IPS-20b (cell line): ENCODE results near the gene MARCKS.
"Not testable (repeated sequence)": the region's sequence is repeated elsewhere in the genome, so short reads cannot be mapped to it uniquely, and the experiment has no call there.

Experiments
- H3K27ac ChIP-seq: one replicate; pipeline ENCODE4 v1.5.1; 2013; ENCODE audit warnings: low read length
- H3K27me3 ChIP-seq: 2 replicates; pipeline ENCODE4 v1.6.1; 2013; ENCODE audit warnings: mild to moderate bottlenecking, low read length, inconsistent platforms; ENCODE audit not compliant: insufficient read depth
- H3K36me3 ChIP-seq: 2 replicates; pipeline ENCODE4 v1.6.1; 2013; ENCODE audit warnings: low read depth, mild to moderate bottlenecking, inconsistent platforms, low read length, moderate library complexity; ENCODE audit not compliant: insufficient read depth
- H3K4me1 ChIP-seq: 2 replicates; pipeline ENCODE4 v1.6.1; 2013; ENCODE audit warnings: mild to moderate bottlenecking, control low read depth, inconsistent platforms, low read length, moderate library complexity; ENCODE audit not compliant: insufficient read depth
- H3K4me3 ChIP-seq: 2 replicates; pipeline ENCODE4 v1.5.1; 2013; ENCODE audit warnings: mild to moderate bottlenecking, low read length, inconsistent platforms
- H3K9ac ChIP-seq: 2 replicates; pipeline ENCODE4 v1.6.1; 2013; ENCODE audit warnings: low read depth, mild to moderate bottlenecking, inconsistent platforms, low read length, moderate library complexity
- H3K9me3 ChIP-seq: 2 replicates; pipeline ENCODE4 v1.6.1; 2013; ENCODE audit warnings: mild to moderate bottlenecking, low read depth, low read length, inconsistent platforms; ENCODE audit not compliant: insufficient read depth

The MARCKS gene

DNA sequence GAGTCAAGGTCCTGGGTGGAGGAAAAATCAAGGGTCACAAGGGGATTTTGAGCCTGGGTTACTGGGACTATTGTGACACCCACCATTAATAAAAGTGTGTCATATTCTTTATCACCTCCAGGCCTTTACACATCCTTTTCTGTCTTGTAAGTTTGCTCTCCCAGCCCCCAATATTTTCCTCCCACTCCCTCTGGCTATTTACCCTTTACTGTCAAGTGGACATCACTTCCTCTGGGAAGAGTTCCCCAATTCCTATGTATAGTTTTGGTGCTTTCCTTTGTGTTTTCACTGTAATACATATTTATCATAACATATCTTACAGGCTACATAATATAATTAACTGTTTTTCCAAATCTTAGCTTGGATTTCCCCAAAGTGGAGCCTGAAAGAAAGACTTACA is 36.3 kb downstream of the MARCKS start:
- Histone ChIP-seq H3K4me1 (no peaks in the 10 kb centered on the region; the same call in 1 of the 2 replicates), H3K27ac (no peak overlapping the region)

DNA sequence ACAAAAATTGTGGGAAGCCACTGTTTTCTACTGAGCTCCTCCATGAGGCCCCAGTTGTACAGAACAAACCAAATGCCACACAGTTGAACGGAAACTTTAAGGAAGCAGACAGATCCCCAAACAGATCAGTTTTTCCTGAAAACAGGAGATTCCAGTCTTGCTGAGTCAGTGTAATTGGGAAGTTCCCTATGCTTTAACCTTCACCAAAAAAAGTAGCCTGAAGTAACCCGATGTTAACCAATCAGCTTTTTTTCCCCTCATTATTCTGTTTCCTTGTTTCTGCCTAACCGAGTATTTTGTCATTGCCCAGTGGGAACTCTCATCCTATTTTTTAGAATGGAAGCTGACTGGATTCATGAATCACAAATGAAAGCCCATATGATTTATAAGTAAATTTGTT is 36.7 kb downstream of the MARCKS start:
- Histone ChIP-seq H3K9me3 (no peaks in the 10 kb centered on the region), H3K27me3 (no peaks in the 10 kb centered on the region), H3K9ac (no peak overlapping the region), H3K4me3 (no peak overlapping the region), H3K4me1 (no peaks in the 10 kb centered on the region; the same call in 1 of the 2 replicates), H3K36me3 (no peaks in the 10 kb centered on the region), H3K27ac (no peak overlapping the region)

More for the DNA sequence above, 36.3 kb downstream of the MARCKS start:
- no peaks in the 10 kb centered on the region for H3K9me3 ChIP-seq
- no peak overlapping the region for H3K4me3 ChIP-seq
- H3K9ac ChIP-seq = no peak overlapping the region
- no peaks in the 10 kb centered on the region for H3K27me3 ChIP-seq
- H3K36me3 ChIP-seq = no peaks in the 10 kb centered on the region

DNA sequence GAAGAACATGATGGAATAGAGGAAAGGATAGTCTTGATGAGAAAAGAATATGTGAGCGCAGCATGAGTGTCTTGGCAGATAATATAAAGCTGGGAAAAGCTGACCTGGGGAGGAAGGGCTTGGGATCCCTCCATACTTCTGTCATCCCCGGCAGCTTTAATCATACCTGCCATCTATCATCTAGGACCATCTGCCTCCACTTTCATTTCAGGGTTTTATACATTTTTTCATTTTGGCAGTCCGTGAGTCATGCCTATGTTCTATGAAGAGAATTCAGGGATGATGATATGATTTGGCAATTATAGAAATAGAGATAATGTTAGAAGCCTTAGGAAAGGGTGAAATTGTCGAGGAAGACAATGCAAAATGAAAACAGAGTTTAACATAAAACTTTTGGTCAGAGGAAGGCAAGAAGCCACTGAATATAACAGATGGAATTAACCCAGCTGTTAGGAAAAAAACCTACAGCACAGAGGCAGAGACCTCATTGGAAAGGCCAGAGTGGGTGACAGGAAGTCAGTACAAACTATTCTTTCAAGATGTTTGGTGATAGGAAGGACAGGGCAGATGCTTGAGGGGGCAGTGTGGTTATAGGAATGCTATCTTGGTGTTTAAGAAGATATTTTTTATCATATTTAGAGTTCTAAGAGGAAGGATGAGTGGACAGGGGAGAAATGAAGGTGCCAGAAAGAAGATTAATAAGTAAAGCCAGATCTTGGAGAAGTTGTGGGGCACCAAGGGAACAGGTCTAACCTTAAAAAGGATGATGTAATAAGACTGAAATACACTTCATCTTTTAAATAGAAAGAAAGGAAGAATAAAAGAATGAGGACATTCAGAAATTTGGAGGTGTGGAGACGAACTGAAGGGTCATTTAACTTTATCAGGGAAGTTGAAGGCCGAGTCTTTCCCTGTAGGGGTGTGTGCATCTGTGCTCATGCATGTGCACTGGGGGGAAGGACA is 37.8 kb downstream of the MARCKS start:
- Histone ChIP-seq H3K9ac (no peak overlapping the region), H3K36me3 (no peaks in the 10 kb centered on the region), H3K4me3 (no peak overlapping the region), H3K9me3 (no peaks in the 10 kb centered on the region), H3K27ac (no peak overlapping the region), H3K27me3 (no peaks in the 10 kb centered on the region), H3K4me1 (no peaks in the 10 kb centered on the region; the same call in 1 of the 2 replicates)

DNA sequence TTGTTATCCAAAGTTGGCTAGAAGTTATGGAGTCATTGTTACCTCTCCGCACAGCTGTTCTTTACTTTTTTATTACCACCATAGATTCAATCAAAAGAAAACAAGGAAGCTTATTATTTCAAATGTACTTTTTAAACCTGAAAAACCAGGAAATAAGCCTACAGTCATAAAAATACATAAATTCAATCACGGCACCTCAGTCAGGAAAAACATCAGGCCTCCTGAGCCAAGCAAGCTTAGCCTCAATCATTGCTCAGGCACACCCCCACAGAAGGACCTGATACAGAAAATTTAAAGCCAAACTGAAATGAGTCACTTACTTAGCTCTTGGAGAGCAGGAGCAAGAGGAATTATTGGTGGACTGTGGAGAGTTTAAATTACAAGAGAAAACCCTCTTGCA is 44.3 kb downstream of the MARCKS start:
- H3K9ac ChIP-seq = no peak overlapping the region
- H3K27ac ChIP-seq = no peak overlapping the region
- H3K27me3 ChIP-seq = no peaks in the 10 kb centered on the region
- no peaks in the 10 kb centered on the region for H3K36me3 ChIP-seq
- no peak overlapping the region for H3K4me3 ChIP-seq
- no peaks in the 10 kb centered on the region for H3K9me3 ChIP-seq
- H3K4me1 ChIP-seq = peaks cover 3% of the 10 kb centered on the region; the same call in 1 of the 2 replicates

DNA sequence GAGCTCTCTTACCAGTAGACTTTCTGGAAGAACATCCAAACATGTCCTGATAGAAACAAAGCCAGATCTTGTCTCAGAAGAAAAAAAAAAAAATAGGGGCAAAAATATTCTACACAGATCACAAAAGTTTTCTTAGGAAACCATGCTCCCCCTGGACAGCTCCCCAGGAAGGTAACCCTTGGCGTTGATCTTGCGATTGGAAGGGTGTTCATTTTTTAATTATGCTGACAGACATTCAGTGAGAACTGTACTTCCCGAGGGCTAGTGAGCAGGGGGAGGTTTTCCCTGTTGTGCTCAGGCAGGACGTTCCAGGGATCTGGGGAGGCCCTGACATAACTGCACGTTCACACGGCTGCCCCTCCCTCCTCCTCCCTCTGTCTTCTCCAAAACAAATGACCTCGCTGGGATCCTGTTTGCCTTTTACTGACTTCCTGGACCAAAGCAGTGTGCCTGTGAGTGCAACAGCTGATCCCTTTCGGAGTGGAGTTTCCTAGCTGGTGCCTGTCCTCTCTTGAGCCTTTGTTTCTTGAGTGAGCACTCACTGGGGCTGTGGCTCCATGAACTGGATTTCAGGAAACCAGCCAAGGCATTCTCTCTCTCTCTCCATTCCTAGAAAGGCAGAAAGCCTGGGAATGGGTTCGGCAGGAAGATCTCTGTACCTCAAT is 46.7 kb downstream of the MARCKS start:
- no peaks in the 10 kb centered on the region for H3K36me3 ChIP-seq
- peaks cover 3% of the 10 kb centered on the region; the same call in 1 of the 2 replicates for H3K4me1 ChIP-seq
- H3K27ac ChIP-seq = no peak overlapping the region
- no peaks in the 10 kb centered on the region for H3K27me3 ChIP-seq
- H3K9me3 ChIP-seq = no peaks in the 10 kb centered on the region
- H3K4me3 ChIP-seq = no peak overlapping the region
- H3K9ac ChIP-seq = no peak overlapping the region

DNA sequence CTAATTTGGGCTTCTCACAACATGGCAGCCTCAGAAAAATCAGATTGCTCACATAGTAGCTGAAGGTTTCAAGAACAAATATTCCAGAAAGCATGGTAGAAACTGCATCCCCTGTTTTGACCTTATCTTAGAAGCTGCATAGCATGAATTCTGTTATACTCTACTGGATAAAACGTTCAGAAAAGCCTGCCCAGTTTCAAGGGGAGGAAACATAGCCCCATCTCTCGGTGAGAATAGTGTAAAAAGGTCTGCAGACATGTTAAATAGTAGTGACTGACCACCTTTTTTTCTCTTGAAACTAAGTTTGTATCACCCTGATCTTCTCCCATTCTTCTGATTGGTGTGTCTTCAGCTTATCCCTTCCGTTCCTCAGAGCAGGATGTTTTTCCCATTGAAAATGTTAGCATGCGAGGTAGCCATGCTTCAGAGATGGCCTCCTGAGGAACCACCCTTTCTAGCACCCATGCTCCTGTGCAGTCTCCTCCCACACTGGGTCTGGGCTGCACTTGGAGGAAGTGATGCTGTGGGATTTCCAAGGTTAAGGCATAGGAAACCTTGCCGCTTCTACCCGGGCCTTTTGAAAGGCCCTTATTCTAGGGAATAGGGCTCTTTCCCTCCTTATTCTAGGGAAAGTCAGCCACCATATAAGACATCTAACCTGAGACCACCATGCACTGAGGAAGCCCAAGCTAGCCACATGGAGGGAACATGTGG is 50.1 kb downstream of the MARCKS start:
- Histone ChIP-seq H3K4me3 (no peak overlapping the region), H3K4me1 (peaks cover 3% of the 10 kb centered on the region; the same call in 1 of the 2 replicates), H3K27me3 (no peaks in the 10 kb centered on the region), H3K9ac (no peak overlapping the region), H3K27ac (no peak overlapping the region), H3K36me3 (no peaks in the 10 kb centered on the region), H3K9me3 (no peaks in the 10 kb centered on the region)

DNA sequence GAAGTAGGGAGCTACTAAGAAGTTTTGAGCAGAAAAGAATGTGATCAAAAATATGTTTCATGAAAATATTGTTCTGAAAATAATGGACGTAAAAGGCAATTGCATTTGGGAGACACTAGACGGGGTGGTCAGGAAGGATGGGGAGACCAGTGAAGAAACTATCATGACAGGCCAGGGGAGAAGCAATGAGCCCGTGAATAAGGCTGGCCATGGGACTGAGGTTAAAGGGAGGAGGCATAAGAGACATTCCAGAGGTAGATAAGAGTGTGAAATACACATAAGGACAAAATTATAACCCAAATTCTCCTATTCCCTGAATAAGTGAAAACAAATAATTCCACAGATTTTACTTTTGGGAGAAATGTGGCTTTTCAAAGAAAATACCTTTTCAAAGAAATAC is 51.7 kb downstream of the MARCKS start:
- H3K9ac ChIP-seq = no peak overlapping the region
- no peak overlapping the region for H3K4me3 ChIP-seq
- H3K36me3 ChIP-seq = no peaks in the 10 kb centered on the region
- no peaks in the 10 kb centered on the region for H3K27me3 ChIP-seq
- H3K4me1 ChIP-seq = peaks cover 3% of the 10 kb centered on the region; the same call in 1 of the 2 replicates
- no peaks in the 10 kb centered on the region for H3K9me3 ChIP-seq
- no peak overlapping the region for H3K27ac ChIP-seq

DNA sequence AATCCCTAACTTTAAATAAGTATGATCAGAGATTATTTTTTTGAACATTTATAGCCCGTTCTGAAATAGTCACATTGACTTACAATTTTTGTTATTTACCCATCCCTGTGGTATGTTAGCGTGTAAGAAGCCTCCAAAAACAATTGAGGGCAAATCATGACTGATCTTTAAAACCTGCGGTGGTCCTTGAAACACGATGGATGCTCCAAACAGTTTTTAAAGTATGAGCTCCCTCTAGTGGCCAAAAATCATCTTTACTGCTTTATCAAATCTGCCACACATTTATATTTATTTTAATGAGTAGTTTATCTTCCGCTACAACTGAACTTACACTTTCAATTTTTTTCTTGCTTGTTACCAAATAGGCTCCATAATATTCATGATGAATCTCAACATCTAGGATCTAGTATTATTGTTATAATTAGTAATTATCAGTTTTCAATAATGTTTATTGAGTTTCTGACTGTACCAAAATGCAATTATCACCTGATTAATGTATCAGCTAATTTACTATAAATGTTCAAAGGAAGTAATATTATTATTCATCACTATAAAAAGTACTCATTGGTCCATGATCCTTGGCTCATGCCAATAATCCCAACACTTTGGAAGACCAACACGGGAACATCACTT is 52.2 kb downstream of the MARCKS start:
- H3K27ac ChIP-seq = no peak overlapping the region
- no peaks in the 10 kb centered on the region for H3K9me3 ChIP-seq
- no peak overlapping the region for H3K4me3 ChIP-seq
- no peaks in the 10 kb centered on the region for H3K36me3 ChIP-seq
- H3K4me1 ChIP-seq = no peaks in the 10 kb centered on the region
- no peak overlapping the region for H3K9ac ChIP-seq
- no peaks in the 10 kb centered on the region for H3K27me3 ChIP-seq

DNA sequence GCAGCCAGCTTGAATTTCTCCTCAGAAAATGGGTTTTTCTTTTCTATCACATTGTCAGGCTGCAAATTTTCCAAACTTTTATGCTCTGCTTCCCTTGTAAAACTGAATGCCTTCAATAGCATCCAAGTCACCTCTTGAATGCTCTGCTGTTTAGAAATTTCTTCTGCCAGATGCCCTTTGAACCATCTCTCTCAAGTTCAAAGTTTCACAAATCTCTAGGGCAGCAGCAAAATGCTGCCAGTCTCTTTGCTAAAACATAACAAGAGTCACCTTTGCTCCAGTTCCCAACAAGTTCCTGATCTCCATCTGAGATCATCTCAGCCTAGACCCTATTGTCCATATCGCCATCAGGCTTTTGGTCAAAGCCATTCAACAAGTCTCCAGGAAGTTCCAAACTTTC is 53.1 kb downstream of the MARCKS start:
- H3K4me3 ChIP-seq, H3K27ac ChIP-seq, H3K27me3 ChIP-seq, H3K36me3 ChIP-seq, H3K9me3 ChIP-seq, H3K4me1 ChIP-seq, H3K9ac ChIP-seq: not testable (repeated sequence)
